Lung (tissue), 12 donors: Measurements from ENCODE around the gene CABLES2. TPM values are rescaled to one million over a fixed set of nuclear protein-coding genes. Genes with fewer than 3 reads are reported as not detected.

Experiments
- ATAC-seq: fragments of 200-7000 bp; cut with Tn5 transposase; one replicate; pipeline ENCODE4 v1.9.1; 2020; ENCODE audit warnings: moderate number of reproducible peaks; ENCODE audit not compliant: insufficient read depth, low FRiP score
- DNase-seq, 3 donors: peaks; one replicate each; pipeline ENCODE4 v3.0.0-alpha.2; 2013 to 2017
- H3K27ac ChIP-seq, 2 donors: one replicate each; pipeline ENCODE4 v1.5.1; 2013; ENCODE audit warnings: mild to moderate bottlenecking in 2 of 2, moderate library complexity in 2 of 2, control low read depth in 1 of 2, inconsistent platforms in 1 of 2, low read depth in 1 of 2, low read length in 1 of 2
- H3K27me3 ChIP-seq, 3 donors: one replicate each; pipeline ENCODE4 v1.5.1; 2013; ENCODE audit warnings: low read length in 2 of 3; ENCODE audit not compliant: control insufficient read depth in 3 of 3, insufficient read depth in 3 of 3
- H3K36me3 ChIP-seq, 4 donors: one replicate each; pipeline ENCODE4 v1.5.1; 2013; ENCODE audit warnings: low read length in 4 of 4, mild to moderate bottlenecking in 1 of 4, moderate library complexity in 1 of 4; ENCODE audit not compliant: control insufficient read depth in 4 of 4, insufficient read depth in 4 of 4
- H3K4me1 ChIP-seq, 5 donors: one replicate each; pipeline ENCODE4 v1.5.1; 2013; ENCODE audit warnings: low read length in 5 of 5, mild to moderate bottlenecking in 2 of 5, moderate library complexity in 1 of 5; ENCODE audit not compliant: control insufficient read depth in 5 of 5, insufficient read depth in 5 of 5
- H3K4me3 ChIP-seq: one replicate; pipeline ENCODE4 v1.5.1; 2013; ENCODE audit warnings: mild to moderate bottlenecking, control low read depth, moderate library complexity
- H3K9ac ChIP-seq, 2 donors: one replicate each; pipeline ENCODE4 v1.5.1; 2013; ENCODE audit warnings: low read length in 2 of 2, control low read depth in 1 of 2; ENCODE audit not compliant: insufficient read depth in 1 of 2
- H3K9me3 ChIP-seq, 4 donors: one replicate each; pipeline ENCODE4 v1.5.1; 2013; ENCODE audit warnings: low read length in 3 of 4, mild to moderate bottlenecking in 1 of 4, moderate library complexity in 1 of 4; ENCODE audit not compliant: control insufficient read depth in 4 of 4, insufficient read depth in 3 of 4
- CTCF ChIP-seq: IDR thresholded peaks from 2 replicates; pipeline ENCODE4 v1.5.1; 2012; ENCODE audit warnings: mild to moderate bottlenecking; ENCODE audit errors: control extremely low read depth, extremely low read depth
- WGBS, 2 donors: extraction: QIAGEN DNeasy Blood & Tissue Kit; methylation state at CpG; one replicate each; pipeline ENCODE4 v1.1.7; 2013; 5-methylcytosine and 5-hydroxymethylcytosine counted together
- polyA plus RNA-seq, 2 donors: library from polyadenylated mRNA; stranded (reverse); fragments of 200-250 nt; gene quantifications; one replicate each; pipeline ENCODE4 v1.2.1, GENCODE V29; 2013
- total RNA-seq, 2 donors: library from RNA; depleted of rRNA in 1 of 2; stranded (reverse); fragments of >200 nt in 1 of 2; gene quantifications; one replicate each; pipeline ENCODE4 v1.2.1, GENCODE V29; 2014 to 2021
- donor health status: control.
- donor health status: control.
- donor health status: Bipolar disorder and iron deficiency.
- donor health status: healthy.
- donor health status: DM: yes; HTN: yes; CAD: no.

CABLES2 gene
- total and polyA plus RNA-seq, 4 donors = 1.9 to 4.4 (median 3.6) TPM

GRCh38 chr20:62400541-62400940 is 6.5 kb downstream of the CABLES2 start:
- 89 to 94% methylated on average over 10 of the region's 10 CpGs for WGBS, 2 donors
- H3K36me3 ChIP-seq = peaks cover 0 to 16% (median 9%) of the 10 kb centered on the region in 4 donors
- H3K27me3 ChIP-seq = no peaks in the 10 kb centered on the region
- H3K9ac ChIP-seq = no peak overlapping the region
- peaks cover 0 to 13% (median 0%) of the 10 kb centered on the region in 5 donors for H3K4me1 ChIP-seq
- DNase-seq = no peak
- H3K9me3 ChIP-seq = no peaks in the 10 kb centered on the region
- no peak overlapping the region for H3K4me3 ChIP-seq
- no peak for ATAC-seq
- no peak for TF ChIP-seq CTCF
- no peak overlapping the region for H3K27ac ChIP-seq

- no peak for DNase-seq
- Histone ChIP-seq H3K27ac (no peak overlapping the region), H3K4me3 (no peak overlapping the region), H3K9ac (no peak overlapping the region), H3K4me1 (peaks cover 0 to 8% (median 0%) of the 10 kb centered on the region in 5 donors), H3K9me3 (no peaks in the 10 kb centered on the region), H3K27me3 (no peaks in the 10 kb centered on the region), H3K36me3 (peaks cover 0 to 16% (median 11%) of the 10 kb centered on the region in 4 donors)
- no peak for TF ChIP-seq CTCF
- no peak for ATAC-seq
- 87 to 88% methylated on average over 7 of the region's 7 CpGs for WGBS, 2 donors
Observed at GRCh38 chr20:62400021-62400420, 7.1 kb downstream of the CABLES2 start.

GRCh38 chr20:62398120-62398821 is 8.8 kb downstream of the CABLES2 start:
- H3K4me1 ChIP-seq = peaks cover 0 to 6% (median 0%) of the 10 kb centered on the region in 5 donors
- TF ChIP-seq CTCF = no peak
- ATAC-seq (no peak), DNase-seq (no peak)
- H3K27ac ChIP-seq = no peak overlapping the region
- WGBS, 2 donors = 92 to 95% methylated on average over 19 of the region's 19 CpGs
- H3K9ac ChIP-seq = no peak overlapping the region
- no peak overlapping the region for H3K4me3 ChIP-seq
- H3K27me3 ChIP-seq = no peaks in the 10 kb centered on the region
- H3K9me3 ChIP-seq = no peaks in the 10 kb centered on the region
- H3K36me3 ChIP-seq = peaks cover 0 to 30% (median 19%) of the 10 kb centered on the region in 4 donors
